Activated naive CD8-positive, alpha-beta T cell treated with anti-CD3 and anti-CD28 coated beads for 36 hours (primary cell): ENCODE data around the gene SLC51B. TPM values are rescaled to one million over a fixed set of nuclear protein-coding genes. Genes with fewer than 3 reads are reported as not detected.
A peak's percentile ranks its signal among the peaks of the same experiment; 100 is the strongest.

Source experiments
- DNase-seq: peaks from one replicate; pipeline ENCODE4 v3.0.0; 2021
- H3K27ac Mint-ChIP-seq: one replicate; pipeline ENCODE4 v1.8.0; 2022; ENCODE audit warnings: mild to moderate bottlenecking, moderate library complexity, mixed read lengths
- H3K27me3 Mint-ChIP-seq: one replicate; pipeline ENCODE4 v1.8.0; 2022; ENCODE audit warnings: mild to moderate bottlenecking, mixed read lengths
- H3K36me3 Mint-ChIP-seq: one replicate; pipeline ENCODE4 v1.8.0; 2021; ENCODE audit warnings: mild to moderate bottlenecking, mixed read lengths
- H3K4me1 Mint-ChIP-seq: one replicate; pipeline ENCODE4 v1.8.0; 2021; ENCODE audit warnings: mixed read lengths
- H3K4me3 Mint-ChIP-seq: one replicate; pipeline ENCODE4 v1.8.0; 2022; ENCODE audit warnings: mild to moderate bottlenecking, moderate library complexity, mixed read lengths
- H3K9me3 Mint-ChIP-seq: one replicate; pipeline ENCODE4 v1.8.0; 2022; ENCODE audit warnings: mixed read lengths
- total RNA-seq, 2 experiments: library from RNA; stranded (reverse); gene quantifications; one replicate each; pipeline ENCODE4 v1.2.3, GENCODE V29; 2021

SLC51B gene
- total RNA-seq, 2 experiments from 2014 or later = not detected

- H3K9me3 Mint-ChIP-seq = no peaks in the 10 kb centered on the region
- no peaks in the 10 kb centered on the region for H3K36me3 Mint-ChIP-seq
- peaks cover 11% of the 10 kb centered on the region for H3K4me1 Mint-ChIP-seq
- peak; percentile 67 for DNase-seq
- H3K27me3 Mint-ChIP-seq = peaks cover 9% of the 10 kb centered on the region
- no peak overlapping the region for H3K4me3 Mint-ChIP-seq
- H3K27ac Mint-ChIP-seq = no peak overlapping the region
Measured at GRCh38 chr15:65054333-65055200, 9.4 kb downstream of the SLC51B start.

GRCh38 chr15:65055201-65055870, 10.1 kb downstream of the SLC51B start:
- no peak overlapping the region for H3K4me3 Mint-ChIP-seq
- peaks cover 3% of the 10 kb centered on the region for H3K4me1 Mint-ChIP-seq
- H3K36me3 Mint-ChIP-seq = no peaks in the 10 kb centered on the region
- no peak for DNase-seq
- no peak overlapping the region for H3K27ac Mint-ChIP-seq
- no peaks in the 10 kb centered on the region for H3K9me3 Mint-ChIP-seq
- peaks cover 1% of the 10 kb centered on the region for H3K27me3 Mint-ChIP-seq

- H3K4me1 Mint-ChIP-seq = peaks cover 2% of the 10 kb centered on the region
- DNase-seq = no peak
- no peak overlapping the region for H3K27ac Mint-ChIP-seq
- H3K4me3 Mint-ChIP-seq = no peak overlapping the region
- H3K36me3 Mint-ChIP-seq = no peaks in the 10 kb centered on the region
- no peaks in the 10 kb centered on the region for H3K27me3 Mint-ChIP-seq
- H3K9me3 Mint-ChIP-seq = no peaks in the 10 kb centered on the region
Measured at GRCh38 chr15:65056106-65056505, 10.9 kb downstream of the SLC51B start.

GRCh38 chr15:65056868-65057548, 11.8 kb downstream of the SLC51B start:
- no peaks in the 10 kb centered on the region for H3K36me3 Mint-ChIP-seq
- no peak overlapping the region for H3K4me3 Mint-ChIP-seq
- H3K27me3 Mint-ChIP-seq = no peaks in the 10 kb centered on the region
- H3K9me3 Mint-ChIP-seq = no peaks in the 10 kb centered on the region
- no peak overlapping the region for H3K27ac Mint-ChIP-seq
- DNase-seq = no peak
- H3K4me1 Mint-ChIP-seq = peaks cover 2% of the 10 kb centered on the region

GRCh38 chr15:65057549-65057940, 12.4 kb downstream of the SLC51B start:
- Mint-ChIP-seq H3K27ac (no peak overlapping the region), H3K36me3 (no peaks in the 10 kb centered on the region), H3K4me3 (no peak overlapping the region), H3K4me1 (peaks cover 2% of the 10 kb centered on the region), H3K27me3 (no peaks in the 10 kb centered on the region), H3K9me3 (no peaks in the 10 kb centered on the region)
- DNase-seq = no peak

GRCh38 chr15:65058394-65059368, 13.5 kb downstream of the SLC51B start:
- no peaks in the 10 kb centered on the region for H3K36me3 Mint-ChIP-seq
- no peak overlapping the region for H3K4me3 Mint-ChIP-seq
- H3K27ac Mint-ChIP-seq = no peak overlapping the region
- H3K4me1 Mint-ChIP-seq = peaks cover 2% of the 10 kb centered on the region
- H3K9me3 Mint-ChIP-seq = no peaks in the 10 kb centered on the region
- DNase-seq = no peak
- H3K27me3 Mint-ChIP-seq = no peaks in the 10 kb centered on the region

- Mint-ChIP-seq H3K27ac (no peak overlapping the region), H3K27me3 (peaks cover under 1% of the 10 kb centered on the region), H3K4me1 (peaks cover 2% of the 10 kb centered on the region), H3K36me3 (no peaks in the 10 kb centered on the region), H3K4me3 (no peak overlapping the region), H3K9me3 (no peaks in the 10 kb centered on the region)
- DNase-seq = no peak
Measured at GRCh38 chr15:65059369-65059750, 14.2 kb downstream of the SLC51B start.

GRCh38 chr15:65059931-65060596, 14.9 kb downstream of the SLC51B start:
- H3K36me3 Mint-ChIP-seq = no peaks in the 10 kb centered on the region
- H3K4me3 Mint-ChIP-seq = no peak overlapping the region
- peaks cover 2% of the 10 kb centered on the region for H3K4me1 Mint-ChIP-seq
- H3K27me3 Mint-ChIP-seq = peaks cover 6% of the 10 kb centered on the region
- no peak for DNase-seq
- H3K27ac Mint-ChIP-seq = no peak overlapping the region
- H3K9me3 Mint-ChIP-seq = no peaks in the 10 kb centered on the region

- H3K27me3 Mint-ChIP-seq = peaks cover 13% of the 10 kb centered on the region
- no peak overlapping the region for H3K4me3 Mint-ChIP-seq
- no peaks in the 10 kb centered on the region for H3K4me1 Mint-ChIP-seq
- DNase-seq = no peak
- no peaks in the 10 kb centered on the region for H3K9me3 Mint-ChIP-seq
- no peaks in the 10 kb centered on the region for H3K36me3 Mint-ChIP-seq
- H3K27ac Mint-ChIP-seq = no peak overlapping the region
Measured at GRCh38 chr15:65060641-65061397, 15.6 kb downstream of the SLC51B start.

- Mint-ChIP-seq H3K4me1 (no peaks in the 10 kb centered on the region), H3K27ac (no peak overlapping the region)
Measured at GRCh38 chr15:65062061-65062460, 16.9 kb downstream of the SLC51B start.

GRCh38 chr15:65062726-65063125, 17.5 kb downstream of the SLC51B start:
- H3K4me3 Mint-ChIP-seq = no peak overlapping the region
- no peak for DNase-seq
- no peaks in the 10 kb centered on the region for H3K9me3 Mint-ChIP-seq
- peaks cover 3% of the 10 kb centered on the region for H3K4me1 Mint-ChIP-seq
- no peak overlapping the region for H3K27ac Mint-ChIP-seq
- no peaks in the 10 kb centered on the region for H3K36me3 Mint-ChIP-seq
- H3K27me3 Mint-ChIP-seq = peaks cover 29% of the 10 kb centered on the region

More at GRCh38 chr15:65062061-65062460, 16.9 kb downstream of the SLC51B start:
- no peaks in the 10 kb centered on the region for H3K36me3 Mint-ChIP-seq
- peaks cover 24% of the 10 kb centered on the region for H3K27me3 Mint-ChIP-seq
- H3K4me3 Mint-ChIP-seq = no peak overlapping the region
- no peaks in the 10 kb centered on the region for H3K9me3 Mint-ChIP-seq
- DNase-seq = no peak

- Mint-ChIP-seq H3K4me1 (peaks cover 6% of the 10 kb centered on the region), H3K36me3 (no peaks in the 10 kb centered on the region), H3K9me3 (no peaks in the 10 kb centered on the region), H3K27me3 (peaks cover 36% of the 10 kb centered on the region), H3K4me3 (no peak overlapping the region), H3K27ac (no peak overlapping the region)
- no peak for DNase-seq
Measured at GRCh38 chr15:65066001-65066634, 20.9 kb downstream of the SLC51B start.

GRCh38 chr15:65066635-65067316, 21.6 kb downstream of the SLC51B start:
- DNase-seq = no peak
- Mint-ChIP-seq H3K36me3 (no peaks in the 10 kb centered on the region), H3K27ac (no peak overlapping the region), H3K9me3 (no peaks in the 10 kb centered on the region), H3K4me1 (peaks cover 6% of the 10 kb centered on the region), H3K4me3 (peak overlapping the region; percentile 59), H3K27me3 (peaks cover 36% of the 10 kb centered on the region)
